HG03457 (cell line): ENCODE results near the gene SYK.
A peak's percentile ranks its signal among the peaks of the same experiment; 100 is the strongest.

Experiments used
- ATAC-seq: cut with Tn5 transposase; IDR thresholded peaks from one replicate; pipeline ENCODE4 v1.9.1; 2021; ENCODE audit warnings: moderate number of reproducible peaks; ENCODE audit not compliant: unreplicated experiment

Gene SYK

GRCh38 chr9:90821697-90822096 lies 20.1 kb downstream of the SYK start:
- ATAC-seq, result no peak

GRCh38 chr9:90822866-90823265 lies 21.2 kb downstream of the SYK start:
- ATAC-seq, result no peak

GRCh38 chr9:90825586-90825985 lies 24.0 kb downstream of the SYK start:
- no peak for ATAC-seq

- ATAC-seq, result no peak
Measured at GRCh38 chr9:90826326-90827020, 24.9 kb downstream of the SYK start.

GRCh38 chr9:90827181-90827871 lies 25.7 kb downstream of the SYK start:
- ATAC-seq, result no peak

GRCh38 chr9:90830051-90830450 lies 28.4 kb downstream of the SYK start:
- ATAC-seq, result no peak

- ATAC-seq, result peak; percentile 54
Measured at GRCh38 chr9:90830977-90831376, 29.4 kb downstream of the SYK start.

- no peak for ATAC-seq
Measured at GRCh38 chr9:90832261-90832660, 30.6 kb downstream of the SYK start.

- no peak for ATAC-seq
Measured at GRCh38 chr9:90834828-90835595, 33.4 kb downstream of the SYK start.

- ATAC-seq, result no peak
Measured at GRCh38 chr9:90836411-90837080, 34.9 kb downstream of the SYK start.

GRCh38 chr9:90838098-90838497 lies 36.5 kb downstream of the SYK start:
- no peak for ATAC-seq

GRCh38 chr9:90838581-90839154 lies 37.0 kb downstream of the SYK start:
- ATAC-seq, result no peak

GRCh38 chr9:90839183-90839728 lies 37.6 kb downstream of the SYK start:
- ATAC-seq, result peak; percentile 52

GRCh38 chr9:90840696-90841095 lies 39.1 kb downstream of the SYK start:
- ATAC-seq, result no peak

- no peak for ATAC-seq
Measured at GRCh38 chr9:90841213-90841612, 39.6 kb downstream of the SYK start.

- no peak for ATAC-seq
Measured at GRCh38 chr9:90841615-90842014, 40.0 kb downstream of the SYK start.

- ATAC-seq, result no peak
Measured at GRCh38 chr9:90842176-90842777, 40.7 kb downstream of the SYK start.

GRCh38 chr9:90842996-90843395 lies 41.4 kb downstream of the SYK start:
- ATAC-seq, result no peak

GRCh38 chr9:90843525-90843924 lies 41.9 kb downstream of the SYK start:
- ATAC-seq, result no peak

GRCh38 chr9:90844326-90844725 lies 42.7 kb downstream of the SYK start:
- ATAC-seq, result no peak
